Measurements from ENCODE around the gene FMN2.

The FMN2 gene

GRCh38 chr1:240349695-240350094 is 258.0 kb downstream of the FMN2 start:
- Histone ChIP-seq H3K27me3 (ENCODE audit: low read depth) (no peaks in the 10 kb centered on the region), H3K36me3 (replicated peaks) (no peaks in the 10 kb centered on the region), H3K4me1 (no peaks in the 10 kb centered on the region), H3K9me3 (no peaks in the 10 kb centered on the region), H3K4me3 (no peak overlapping the region)
- in situ Hi-C loops (cut with MboI; ENCODE audit: low sequenced_read_pairs), result no loop called here
- DNase-seq (ENCODE audit: low spot score in 2 of 2), result no peak

GRCh38 chr1:240350910-240351331 is 259.2 kb downstream of the FMN2 start:
- Histone ChIP-seq H3K4me3 (no peak overlapping the region), H3K4me1 (no peaks in the 10 kb centered on the region), H3K9me3 (no peaks in the 10 kb centered on the region), H3K36me3 (replicated peaks) (no peaks in the 10 kb centered on the region), H3K27me3 (ENCODE audit: low read depth) (no peaks in the 10 kb centered on the region)
- in situ Hi-C loops (cut with MboI; ENCODE audit: low sequenced_read_pairs), result no loop called here
- no peak for DNase-seq (ENCODE audit: low spot score in 2 of 2)

GRCh38 chr1:240351690-240352089 is 260.0 kb downstream of the FMN2 start:
- Histone ChIP-seq H3K27me3 (ENCODE audit: low read depth) (no peaks in the 10 kb centered on the region), H3K36me3 (replicated peaks) (no peaks in the 10 kb centered on the region), H3K4me3 (no peak overlapping the region), H3K9me3 (no peaks in the 10 kb centered on the region), H3K4me1 (no peaks in the 10 kb centered on the region)
- in situ Hi-C loops (cut with MboI; ENCODE audit: low sequenced_read_pairs), result no loop called here
- no peak for DNase-seq (ENCODE audit: low spot score in 2 of 2)

- no peaks in the 10 kb centered on the region for H3K4me1 ChIP-seq
- in situ Hi-C loops (cut with MboI; ENCODE audit: low sequenced_read_pairs), result no loop called here
Observed at GRCh38 chr1:240352769-240353168, 261.1 kb downstream of the FMN2 start.

GRCh38 chr1:240356568-240356967 is 264.9 kb downstream of the FMN2 start:
- in situ Hi-C loops (cut with MboI; ENCODE audit: low sequenced_read_pairs), result no loop called here
- no peak for DNase-seq (ENCODE audit: low spot score in 2 of 2)
- Histone ChIP-seq H3K27me3 (ENCODE audit: low read depth) (no peaks in the 10 kb centered on the region), H3K4me1 (no peaks in the 10 kb centered on the region), H3K9me3 (no peaks in the 10 kb centered on the region), H3K36me3 (replicated peaks) (no peaks in the 10 kb centered on the region), H3K4me3 (no peak overlapping the region)

More at GRCh38 chr1:240352769-240353168, 261.1 kb downstream of the FMN2 start:
- no peak for DNase-seq (ENCODE audit: low spot score in 2 of 2)
- H3K36me3 ChIP-seq (replicated peaks), result no peaks in the 10 kb centered on the region
- no peaks in the 10 kb centered on the region for H3K27me3 ChIP-seq (ENCODE audit: low read depth)
- H3K9me3 ChIP-seq, result no peaks in the 10 kb centered on the region
- H3K4me3 ChIP-seq, result no peak overlapping the region

- Histone ChIP-seq H3K9me3 (no peaks in the 10 kb centered on the region), H3K4me1 (no peaks in the 10 kb centered on the region), H3K27me3 (ENCODE audit: low read depth) (no peaks in the 10 kb centered on the region), H3K36me3 (replicated peaks) (no peaks in the 10 kb centered on the region), H3K4me3 (no peak overlapping the region)
- in situ Hi-C loops (cut with MboI; ENCODE audit: low sequenced_read_pairs), result no loop called here
- no peak for DNase-seq (ENCODE audit: low spot score in 2 of 2)
Observed at GRCh38 chr1:240362046-240362445, 270.4 kb downstream of the FMN2 start.

GRCh38 chr1:240362826-240363225 is 271.1 kb downstream of the FMN2 start:
- in situ Hi-C loops (cut with MboI; ENCODE audit: low sequenced_read_pairs), result no loop called here
- DNase-seq (ENCODE audit: low spot score in 2 of 2), result no peak
- Histone ChIP-seq H3K27me3 (ENCODE audit: low read depth) (no peaks in the 10 kb centered on the region), H3K4me1 (no peaks in the 10 kb centered on the region), H3K9me3 (no peaks in the 10 kb centered on the region), H3K4me3 (no peak overlapping the region), H3K36me3 (replicated peaks) (no peaks in the 10 kb centered on the region)

GRCh38 chr1:240363315-240363714 is 271.6 kb downstream of the FMN2 start:
- no peak for DNase-seq (ENCODE audit: low spot score in 2 of 2)
- in situ Hi-C loops (cut with MboI; ENCODE audit: low sequenced_read_pairs), result no loop called here
- H3K27me3 ChIP-seq (ENCODE audit: low read depth), result no peaks in the 10 kb centered on the region
- H3K4me1 ChIP-seq, result no peaks in the 10 kb centered on the region
- H3K9me3 ChIP-seq, result no peaks in the 10 kb centered on the region
- H3K36me3 ChIP-seq (replicated peaks), result no peaks in the 10 kb centered on the region
- no peak overlapping the region for H3K4me3 ChIP-seq

- in situ Hi-C loops (cut with MboI; ENCODE audit: low sequenced_read_pairs), result no loop called here
- no peaks in the 10 kb centered on the region for H3K4me1 ChIP-seq
- DNase-seq (ENCODE audit: low spot score in 2 of 2), result no peak
- H3K4me3 ChIP-seq, result no peak overlapping the region
- H3K9me3 ChIP-seq, result no peaks in the 10 kb centered on the region
- H3K36me3 ChIP-seq (replicated peaks), result no peaks in the 10 kb centered on the region
- H3K27me3 ChIP-seq (ENCODE audit: low read depth), result no peaks in the 10 kb centered on the region
Observed at GRCh38 chr1:240363914-240364313, 272.2 kb downstream of the FMN2 start.

GRCh38 chr1:240366636-240367035 is 275.0 kb downstream of the FMN2 start:
- Histone ChIP-seq H3K36me3 (replicated peaks) (no peaks in the 10 kb centered on the region), H3K4me1 (no peaks in the 10 kb centered on the region), H3K4me3 (no peak overlapping the region), H3K27me3 (ENCODE audit: low read depth) (no peaks in the 10 kb centered on the region), H3K9me3 (no peaks in the 10 kb centered on the region)
- in situ Hi-C loops (cut with MboI; ENCODE audit: low sequenced_read_pairs), result no loop called here
- DNase-seq (ENCODE audit: low spot score in 2 of 2), result no peak

GRCh38 chr1:240385551-240385950 is 293.9 kb downstream of the FMN2 start:
- no peak for DNase-seq (ENCODE audit: low spot score in 2 of 2)
- H3K9me3 ChIP-seq, result no peaks in the 10 kb centered on the region
- in situ Hi-C loops (cut with MboI; ENCODE audit: low sequenced_read_pairs), result no loop called here
- H3K4me3 ChIP-seq, result no peak overlapping the region
- H3K27me3 ChIP-seq (ENCODE audit: low read depth), result no peaks in the 10 kb centered on the region
- peaks cover 8% of the 10 kb centered on the region for H3K4me1 ChIP-seq
- no peaks in the 10 kb centered on the region for H3K36me3 ChIP-seq (replicated peaks)

- H3K4me3 ChIP-seq, result no peak overlapping the region
- peaks cover 13% of the 10 kb centered on the region for H3K4me1 ChIP-seq
- no peaks in the 10 kb centered on the region for H3K36me3 ChIP-seq (replicated peaks)
- no peaks in the 10 kb centered on the region for H3K27me3 ChIP-seq (ENCODE audit: low read depth)
- DNase-seq (ENCODE audit: low spot score in 2 of 2), result no peak
- in situ Hi-C loops (cut with MboI; ENCODE audit: low sequenced_read_pairs), result no loop called here
- no peaks in the 10 kb centered on the region for H3K9me3 ChIP-seq
Observed at GRCh38 chr1:240385985-240386978, 294.6 kb downstream of the FMN2 start.

GRCh38 chr1:240387051-240387450 is 295.4 kb downstream of the FMN2 start:
- Histone ChIP-seq H3K36me3 (replicated peaks) (no peaks in the 10 kb centered on the region), H3K4me3 (no peak overlapping the region), H3K4me1 (peaks cover 18% of the 10 kb centered on the region), H3K27me3 (ENCODE audit: low read depth) (no peaks in the 10 kb centered on the region), H3K9me3 (no peaks in the 10 kb centered on the region)
- no peak for DNase-seq (ENCODE audit: low spot score in 2 of 2)
- in situ Hi-C loops (cut with MboI; ENCODE audit: low sequenced_read_pairs), result no loop called here

- no peak overlapping the region for H3K4me3 ChIP-seq
- no peak for DNase-seq (ENCODE audit: low spot score in 2 of 2)
- in situ Hi-C loops (cut with MboI; ENCODE audit: low sequenced_read_pairs), result no loop called here
- no peaks in the 10 kb centered on the region; the same call in 1 of the 2 replicates for H3K9me3 ChIP-seq
- H3K4me1 ChIP-seq, result peaks cover 18% of the 10 kb centered on the region
- no peaks in the 10 kb centered on the region for H3K27me3 ChIP-seq (ENCODE audit: low read depth)
- no peaks in the 10 kb centered on the region for H3K36me3 ChIP-seq (replicated peaks)
Observed at GRCh38 chr1:240391660-240392260, 300.1 kb downstream of the FMN2 start.

Measured in HAP-1 (cell line).